Measurements from ENCODE around the gene CPEB1.

DNA sequence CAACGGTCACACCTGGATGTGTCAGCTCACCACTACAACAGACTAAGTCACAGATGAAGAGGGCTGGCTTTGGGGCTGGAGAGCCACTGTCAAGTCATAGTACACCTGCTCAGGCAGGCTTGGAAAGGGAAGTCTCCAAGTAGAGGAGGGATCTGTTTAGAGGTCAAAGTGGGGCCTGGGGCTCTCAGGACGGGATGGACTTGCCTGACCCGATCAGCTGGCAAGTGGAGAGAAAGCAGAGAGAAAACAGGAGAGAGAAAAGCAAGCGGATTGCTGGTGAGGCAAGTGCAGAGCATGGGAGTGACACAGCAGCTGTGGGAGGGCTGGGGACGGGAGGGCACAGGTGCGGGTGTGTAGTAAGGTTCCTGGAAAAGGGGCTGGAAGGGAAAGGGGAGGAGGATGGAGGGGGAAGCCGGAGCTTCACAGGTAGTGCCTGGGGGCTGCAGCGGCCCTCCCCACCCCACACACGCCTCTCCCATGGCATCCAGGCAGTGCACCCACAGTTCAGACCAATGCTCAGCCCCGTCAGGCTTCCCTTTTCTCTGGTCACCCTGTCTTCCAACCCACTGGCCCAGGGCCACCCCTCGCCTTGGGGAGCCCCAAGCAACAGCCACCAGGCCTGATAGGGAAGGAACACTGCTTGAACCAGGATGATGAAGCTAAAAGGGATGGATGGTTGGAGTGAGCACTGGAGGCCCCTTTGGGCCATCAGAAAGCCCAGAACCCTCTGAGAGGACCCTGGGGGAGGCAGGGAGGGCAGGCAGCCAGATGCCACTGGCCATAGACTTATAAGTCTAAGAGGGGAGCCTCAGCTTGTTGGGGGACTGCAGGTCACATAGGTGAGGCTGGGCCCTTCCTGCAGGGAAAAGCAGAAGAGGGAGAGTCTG is 115.4 kb downstream of the CPEB1 start:
- TF ChIP-seq CTCF (IDR thresholded peaks at IDR 0.05; ENCODE audit: insufficient read depth, low read depth, low read length) (no peak), EZH2 (IDR thresholded peaks at IDR 0.05; ENCODE audit: insufficient read depth, low read length) (no peak)
